ENCODE measurements around the gene C21orf58. TPM values are rescaled to one million over a fixed set of nuclear protein-coding genes. Genes with fewer than 3 reads are reported as not detected.
A peak's percentile ranks its signal among the peaks of the same experiment; 100 is the strongest.

C21orf58 gene
- total RNA-seq, 1 experiment from 2014 or later: 16.4 TPM

GRCh38 chr21:46297338-46298271, 26.1 kb downstream of the C21orf58 start:
- DNase-seq (ENCODE audit: low read depth): no peak

- DNase-seq (ENCODE audit: low read depth): no peak
Observed at GRCh38 chr21:46295996-46296752, 27.5 kb downstream of the C21orf58 start.

GRCh38 chr21:46295177-46295770, 28.4 kb downstream of the C21orf58 start:
- DNase-seq (ENCODE audit: low read depth): peak; percentile 50

- DNase-seq (ENCODE audit: low read depth): peak; percentile 77
Observed at GRCh38 chr21:46294647-46295176, 29.0 kb downstream of the C21orf58 start.

DNA sequence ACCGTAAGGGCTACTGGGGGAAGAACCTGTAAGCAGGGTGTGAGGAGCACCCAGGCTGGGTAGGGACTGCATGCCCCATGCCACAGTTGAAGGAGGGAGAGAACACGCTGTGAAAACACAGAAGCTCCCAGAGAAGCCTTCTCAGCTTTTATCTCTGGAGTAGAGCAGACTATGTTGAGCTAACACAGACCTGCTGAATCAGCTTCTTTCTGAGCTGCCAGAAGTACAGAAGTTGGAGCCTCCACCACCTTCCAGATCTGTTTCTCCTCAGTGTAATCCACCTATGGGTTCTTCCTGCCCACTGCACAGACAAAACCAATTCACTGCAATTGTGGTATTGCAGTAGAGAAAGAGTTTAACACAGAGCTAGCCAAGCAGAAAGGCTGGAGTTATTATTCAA, 32.1 kb downstream of the C21orf58 start:
- no peak for DNase-seq (ENCODE audit: low read depth)

DNA sequence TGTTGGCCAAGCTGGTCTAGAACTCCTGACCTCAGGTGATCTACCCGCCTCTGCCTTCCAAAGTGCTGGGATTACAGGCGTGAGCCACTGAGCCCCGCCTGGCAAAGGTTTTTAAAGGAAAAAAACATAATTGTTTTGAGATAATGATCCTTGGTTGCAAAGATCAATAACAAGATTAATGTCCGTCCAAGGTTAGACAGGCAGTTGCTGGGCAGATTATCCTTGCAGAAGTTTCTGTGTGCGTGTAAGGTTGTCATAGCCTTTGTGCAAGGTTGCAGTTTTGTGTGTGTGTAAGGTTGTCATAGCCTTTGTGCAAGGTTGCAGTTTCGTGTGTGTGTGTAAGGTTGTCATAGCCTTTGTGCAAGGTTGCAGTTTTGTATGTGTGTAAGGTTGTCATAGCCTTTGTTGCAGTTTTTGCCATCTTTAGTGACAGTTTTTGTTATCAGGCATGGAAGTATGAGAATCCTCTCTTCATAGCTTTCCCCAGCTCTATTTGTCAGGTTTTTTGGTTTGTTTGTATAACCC, 34.0 kb downstream of the C21orf58 start:
- DNase-seq (ENCODE audit: low read depth): no peak

- no peak for DNase-seq (ENCODE audit: low read depth)
Observed at GRCh38 chr21:46287541-46287940, 36.1 kb downstream of the C21orf58 start.

DNA sequence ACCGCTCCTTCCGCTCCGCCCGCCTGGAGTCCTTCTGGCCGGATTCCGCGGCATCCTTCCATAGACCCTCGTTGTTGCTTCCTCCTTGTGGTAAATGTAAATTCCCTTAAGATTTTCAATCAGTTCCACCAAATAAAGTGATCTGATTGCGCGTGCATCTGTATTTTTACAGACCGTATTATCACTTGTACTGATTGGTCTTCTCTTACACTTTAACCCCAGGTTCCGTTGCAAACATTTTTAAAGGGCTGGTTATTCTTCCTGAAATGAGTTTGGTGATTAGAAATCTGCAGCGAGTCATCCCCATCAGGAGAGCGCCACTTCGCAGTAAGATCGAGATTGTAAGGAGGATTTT, 37.0 kb downstream of the C21orf58 start:
- no peak for DNase-seq (ENCODE audit: low read depth)

DNA sequence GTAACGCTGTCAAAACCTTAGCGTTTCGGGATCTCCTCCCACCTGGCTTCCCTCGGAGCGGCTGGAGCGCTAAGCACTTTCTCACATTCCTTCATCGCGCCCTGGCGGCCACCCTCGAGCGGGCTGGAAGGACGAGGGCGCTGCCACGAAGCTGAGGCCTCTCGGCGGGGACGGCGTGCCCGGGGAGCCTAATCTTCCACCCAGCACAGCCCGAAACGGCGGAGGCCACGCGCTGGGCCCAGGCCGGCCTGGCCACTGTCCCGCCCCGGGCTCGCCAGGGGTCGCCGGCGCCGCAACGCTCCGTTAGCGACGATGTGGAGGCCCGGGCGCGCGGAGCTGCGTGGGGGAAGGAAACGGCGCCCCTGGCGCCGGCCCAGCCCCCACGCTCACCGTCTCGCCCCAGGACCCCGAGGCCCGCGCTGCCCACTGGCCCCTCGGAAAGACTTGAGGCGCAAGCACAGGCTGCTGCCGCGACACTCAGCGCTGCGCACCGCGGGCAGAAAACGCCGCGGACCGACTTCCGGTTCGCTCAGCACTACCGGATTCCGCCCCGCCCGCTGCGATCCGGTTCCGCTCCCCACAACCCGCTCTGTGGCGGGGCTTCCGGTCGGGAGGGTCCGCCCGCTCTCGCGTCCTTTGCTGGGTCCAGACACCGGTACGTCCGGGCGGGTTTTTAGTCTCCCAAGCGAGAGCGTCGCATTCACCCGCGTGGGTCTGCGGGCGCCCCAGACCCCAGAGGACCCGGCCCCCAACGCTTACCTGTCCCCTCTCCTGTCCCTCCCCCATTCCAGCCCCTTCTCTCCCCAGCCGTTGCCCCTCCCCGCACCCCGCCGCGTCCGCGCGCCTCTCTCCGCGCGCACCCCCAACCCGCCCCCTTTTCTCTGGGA, 37.7 kb downstream of the C21orf58 start, which contains the start of gene YBEY:
TSS of gene YBEY (plus strand) at position 582 of the 887 bp plus-strand sequence. CDS start 572 bp downstream, outside the sequence.
- DNase-seq (ENCODE audit: low read depth): peak; percentile 90

- DNase-seq (ENCODE audit: low read depth): no peak
Observed at GRCh38 chr21:46285206-46285661, 38.4 kb downstream of the C21orf58 start, which contains the start of gene MCM3AP. TSS of gene MCM3AP (minus strand) at chr21:46285611. CDS start at chr21:46285286, 325 bp downstream.

GRCh38 chr21:46284733-46285132, 38.9 kb downstream of the C21orf58 start:
- DNase-seq (ENCODE audit: low read depth): no peak

GRCh38 chr21:46284077-46284644, 39.5 kb downstream of the C21orf58 start:
- no peak for DNase-seq (ENCODE audit: low read depth)

DNA sequence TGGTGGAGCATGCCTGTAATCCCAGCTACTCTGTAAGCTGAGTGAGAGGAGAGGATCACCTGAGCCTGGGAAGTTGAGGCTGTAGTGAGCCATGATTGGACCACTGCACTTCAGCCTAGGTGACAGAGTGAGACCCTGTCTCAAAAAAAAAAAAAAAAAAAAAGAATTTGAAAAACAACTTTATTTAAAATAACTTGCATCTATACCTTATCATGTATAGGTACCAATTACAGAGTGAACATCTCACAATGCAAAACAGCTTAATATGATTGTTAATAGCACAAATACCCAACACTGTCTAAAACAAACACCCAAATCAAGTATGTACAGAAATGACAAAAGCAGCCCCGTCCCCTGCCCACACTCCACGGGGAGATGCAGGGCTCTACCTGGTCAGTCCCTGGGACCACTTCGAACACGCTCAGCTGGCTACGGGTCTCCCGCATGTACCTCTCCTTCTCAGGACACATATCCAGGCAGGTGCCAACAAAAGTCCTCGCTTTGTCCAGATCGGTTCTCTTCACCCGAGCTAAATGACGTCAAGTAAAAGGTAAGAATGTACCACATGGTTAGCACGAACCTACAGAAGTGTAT, 48.8 kb downstream of the C21orf58 start:
- no peak for DNase-seq (ENCODE audit: low read depth)

GRCh38 chr21:46273341-46273740, 50.3 kb downstream of the C21orf58 start:
- DNase-seq (ENCODE audit: low read depth): no peak

DNA sequence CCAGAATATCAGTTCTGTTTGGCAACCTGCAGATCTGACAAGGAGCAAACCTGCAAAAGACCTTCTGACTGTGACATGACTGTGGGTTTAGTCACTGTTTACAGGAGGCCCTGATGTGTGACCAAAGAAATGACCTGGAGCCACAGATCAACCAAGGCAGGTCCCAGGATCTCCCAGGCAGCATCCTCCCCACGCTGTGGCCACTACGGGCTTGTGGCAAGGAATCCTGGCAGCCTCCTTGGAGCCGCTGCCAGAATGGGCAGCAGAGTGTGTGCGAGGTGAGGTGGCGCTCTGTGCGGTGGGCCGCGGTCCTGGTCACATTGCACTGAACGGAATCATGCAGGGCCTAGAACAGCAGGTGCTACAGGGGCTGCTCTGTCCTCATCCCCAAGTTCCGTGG, 54.2 kb downstream of the C21orf58 start:
- DNase-seq (ENCODE audit: low read depth): no peak

- DNase-seq (ENCODE audit: low read depth): no peak
Observed at GRCh38 chr21:46268371-46268770, 55.3 kb downstream of the C21orf58 start.

- DNase-seq (ENCODE audit: low read depth): no peak
Observed at GRCh38 chr21:46266946-46267345, 56.7 kb downstream of the C21orf58 start.

DNA sequence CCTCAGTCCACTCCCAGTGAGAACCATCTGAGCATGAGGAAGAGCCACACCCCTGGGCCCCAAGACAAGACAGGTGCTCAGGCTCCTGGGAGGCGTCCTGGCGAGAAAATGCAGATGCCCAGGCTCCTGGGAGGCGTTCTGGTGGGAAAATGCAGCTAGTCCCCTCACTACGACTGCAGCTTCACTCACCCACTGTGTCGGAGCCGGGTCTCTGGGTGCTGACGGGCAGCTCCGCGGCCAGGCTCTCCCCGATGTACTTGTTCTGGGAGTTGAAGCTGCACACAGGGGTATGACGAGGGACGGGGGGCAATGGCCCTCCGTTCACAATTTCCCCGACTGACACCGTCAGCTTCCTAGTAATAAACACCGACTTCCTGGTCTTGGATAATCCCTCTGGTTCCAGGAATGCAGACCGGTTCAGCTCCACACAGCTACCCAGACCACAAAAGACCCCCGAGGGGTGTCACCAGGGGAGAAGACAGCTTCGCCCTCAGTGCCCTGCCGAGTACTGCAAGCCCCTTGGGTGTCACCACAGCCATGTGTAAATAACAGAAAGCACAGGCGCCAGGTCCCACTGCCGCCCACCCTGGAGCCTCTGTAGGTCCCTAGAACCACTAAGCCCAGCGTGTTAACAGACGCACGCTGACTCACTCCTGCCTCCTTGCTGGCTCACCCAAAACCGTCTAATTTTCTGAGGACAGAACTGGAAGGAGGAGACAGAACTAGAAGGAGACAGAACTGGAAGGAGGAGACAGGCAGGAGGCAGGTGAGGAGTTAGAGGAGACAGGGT, 57.7 kb downstream of the C21orf58 start:
- DNase-seq (ENCODE audit: low read depth): no peak
